ENCODE data around the gene CLBA1. TPM values are rescaled to one million over a fixed set of nuclear protein-coding genes. Genes with fewer than 3 reads are reported as not detected.
A peak's percentile ranks its signal among the peaks of the same experiment; 100 is the strongest.

CLBA1 gene
- total RNA-seq, 1 experiment from 2014 or later: 14.8 TPM

DNA sequence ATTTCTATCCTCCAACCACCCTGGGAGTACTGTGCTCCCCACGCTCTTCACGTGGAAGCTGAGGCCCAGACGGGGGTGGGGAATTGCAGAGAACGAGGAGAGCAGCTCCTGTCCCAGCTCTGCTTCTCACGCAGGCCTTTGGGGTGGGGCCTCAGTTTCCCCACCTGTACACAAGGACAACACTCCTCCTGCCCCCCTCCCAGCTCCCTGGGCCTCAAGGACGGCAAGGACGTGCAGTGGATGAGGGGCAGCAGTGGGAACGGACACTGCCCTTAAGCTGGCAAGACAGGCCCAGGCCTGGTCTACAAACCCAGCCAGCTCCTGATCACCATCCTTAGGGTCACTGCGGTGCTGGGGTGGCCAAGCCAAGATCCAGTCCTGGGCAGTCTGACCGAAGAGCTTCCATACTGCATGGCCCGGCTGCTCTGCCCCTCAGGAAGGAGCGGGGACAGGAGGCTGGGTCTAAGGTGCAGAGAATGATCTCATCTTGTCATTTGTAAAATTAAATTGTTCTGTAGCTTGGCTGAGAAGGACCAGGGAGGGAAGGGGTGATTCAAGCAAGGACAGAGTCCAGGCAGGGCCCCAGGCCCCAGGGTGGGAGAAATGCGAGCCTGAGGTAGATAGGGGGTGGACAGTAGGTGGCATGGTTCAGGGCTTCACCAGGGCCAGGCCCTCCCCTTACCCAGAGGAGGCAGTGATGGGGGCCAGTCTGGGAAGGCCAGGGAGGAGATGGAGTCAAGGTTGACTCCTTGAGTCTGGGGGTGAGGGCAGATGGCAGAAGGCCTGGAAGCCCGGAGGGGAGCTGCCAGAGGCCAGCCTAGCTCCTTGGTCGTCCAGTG lies 1.3 kb upstream of the CLBA1 start:
- ATAC-seq: no peak
- no peak overlapping the region for H3K4me3 ChIP-seq (replicated peaks in 1 of 2; ENCODE audit: low read depth in 1 of 2, low read length in 2 of 2)

More for the DNA sequence above, 1.3 kb upstream of the CLBA1 start:
- Histone ChIP-seq H3K9me3 (ENCODE audit: control insufficient read depth in 1 of 2, insufficient read depth in 1 of 2, low read depth in 1 of 2, low read length in 2 of 2) (no peaks in the 10 kb centered on the region), H3K9ac (ENCODE audit: low read length) (no peak overlapping the region), H3K36me3 (ENCODE audit: control insufficient read depth in 1 of 2, insufficient read depth in 2 of 2, low read length in 2 of 2) (no peaks in the 10 kb centered on the region), H3K27me3 (ENCODE audit: insufficient read depth, low read length) (no peaks in the 10 kb centered on the region), H3K79me2 (ENCODE audit: insufficient read depth, low read length) (peaks cover 3% of the 10 kb centered on the region; the same call in 1 of the 2 replicates), H3K4me2 (ENCODE audit: low read length) (no peak overlapping the region; the same call in 1 of the 2 replicates), H3K27ac (ENCODE audit: low read depth, low read length) (peak overlapping the region; percentile 86; the same call in 1 of the 2 replicates), H4K20me1 (ENCODE audit: insufficient read depth) (no peaks in the 10 kb centered on the region), H3K9me2 (ENCODE audit: insufficient read depth) (no peaks in the 10 kb centered on the region), H3K4me1 (ENCODE audit: control insufficient read depth in 1 of 2, insufficient read depth in 2 of 2, low read length in 2 of 2) (peaks cover 20 to 35% of the 10 kb centered on the region in 2 experiments), H2AFZ (ENCODE audit: low read depth, low read length, poor library complexity, severe bottlenecking) (no peak overlapping the region)
- intact Hi-C loops (cut with micrococcal nuclease): no loop called here
- no peak for DNase-seq (ENCODE audit: low read depth, low spot score)
- ChIA-PET POLR2A (interaction anchor here (0.8 to 1.8 kb wide), 2 partner anchors 12 to 37 kb away, joined by 3 to 8 read pairs; partner anchors contain the start of gene CDCA4), CTCF (interaction anchor here (0.8 to 1.6 kb wide), 3 partner anchors 9 to 12 kb away, joined by 3 to 4 read pairs (median 3); no protein-coding TSS in a partner anchor), RAD21 (ENCODE audit: low non-redundant PET in 1 of 2, low total read pairs in 2 of 2, uncharacterized antibody in 2 of 2, unreplicated experiment in 2 of 2) (interaction anchor here in 1 of 2 experiments (0.6 kb wide), 1 partner anchor 486 kb away, joined by 5 read pairs; no protein-coding TSS in a partner anchor)
- no TSS peak for BruUV-seq (replicated peaks)
- no peak for TF ChIP-seq MAX (IDR thresholded peaks at IDR 0.05)
- TF ChIP-seq ZNF274 (IDR thresholded peaks at IDR 0.05; ENCODE audit: low read depth, low read length): no peak
- TF ChIP-seq, protein P1, sequence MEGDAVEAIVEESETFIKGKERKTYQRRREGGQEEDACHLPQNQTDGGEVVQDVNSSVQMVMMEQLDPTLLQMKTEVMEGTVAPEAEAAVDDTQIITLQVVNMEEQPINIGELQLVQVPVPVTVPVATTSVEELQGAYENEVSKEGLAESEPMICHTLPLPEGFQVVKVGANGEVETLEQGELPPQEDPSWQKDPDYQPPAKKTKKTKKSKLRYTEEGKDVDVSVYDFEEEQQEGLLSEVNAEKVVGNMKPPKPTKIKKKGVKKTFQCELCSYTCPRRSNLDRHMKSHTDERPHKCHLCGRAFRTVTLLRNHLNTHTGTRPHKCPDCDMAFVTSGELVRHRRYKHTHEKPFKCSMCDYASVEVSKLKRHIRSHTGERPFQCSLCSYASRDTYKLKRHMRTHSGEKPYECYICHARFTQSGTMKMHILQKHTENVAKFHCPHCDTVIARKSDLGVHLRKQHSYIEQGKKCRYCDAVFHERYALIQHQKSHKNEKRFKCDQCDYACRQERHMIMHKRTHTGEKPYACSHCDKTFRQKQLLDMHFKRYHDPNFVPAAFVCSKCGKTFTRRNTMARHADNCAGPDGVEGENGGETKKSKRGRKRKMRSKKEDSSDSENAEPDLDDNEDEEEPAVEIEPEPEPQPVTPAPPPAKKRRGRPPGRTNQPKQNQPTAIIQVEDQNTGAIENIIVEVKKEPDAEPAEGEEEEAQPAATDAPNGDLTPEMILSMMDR (IDR thresholded peaks at IDR 0.05 in 2 of 3, conservative IDR thresholded peaks at IDR 0.05 in 1 of 3; ENCODE audit: borderline replicate concordance in 1 of 3, insufficient read depth in 1 of 3, low read depth in 2 of 3, low read length in 2 of 3): no peak
- TF ChIP-seq JUND (IDR thresholded peaks at IDR 0.05): no peak
- TF ChIP-seq POLR2AphosphoS5 (IDR thresholded peaks at IDR 0.05; ENCODE audit: low read depth, low read length): no peak
- no peak for TF ChIP-seq REST (IDR thresholded peaks at IDR 0.05; ENCODE audit: low read depth)
- TF ChIP-seq ZFX (IDR thresholded peaks at IDR 0.05): no peak
- no peak for TF ChIP-seq RAD21 (IDR thresholded peaks at IDR 0.05; ENCODE audit: low read depth)
- no peak for TF ChIP-seq EGR1 (IDR thresholded peaks at IDR 0.05; ENCODE audit: low read depth)
- TF ChIP-seq, protein P2, sequence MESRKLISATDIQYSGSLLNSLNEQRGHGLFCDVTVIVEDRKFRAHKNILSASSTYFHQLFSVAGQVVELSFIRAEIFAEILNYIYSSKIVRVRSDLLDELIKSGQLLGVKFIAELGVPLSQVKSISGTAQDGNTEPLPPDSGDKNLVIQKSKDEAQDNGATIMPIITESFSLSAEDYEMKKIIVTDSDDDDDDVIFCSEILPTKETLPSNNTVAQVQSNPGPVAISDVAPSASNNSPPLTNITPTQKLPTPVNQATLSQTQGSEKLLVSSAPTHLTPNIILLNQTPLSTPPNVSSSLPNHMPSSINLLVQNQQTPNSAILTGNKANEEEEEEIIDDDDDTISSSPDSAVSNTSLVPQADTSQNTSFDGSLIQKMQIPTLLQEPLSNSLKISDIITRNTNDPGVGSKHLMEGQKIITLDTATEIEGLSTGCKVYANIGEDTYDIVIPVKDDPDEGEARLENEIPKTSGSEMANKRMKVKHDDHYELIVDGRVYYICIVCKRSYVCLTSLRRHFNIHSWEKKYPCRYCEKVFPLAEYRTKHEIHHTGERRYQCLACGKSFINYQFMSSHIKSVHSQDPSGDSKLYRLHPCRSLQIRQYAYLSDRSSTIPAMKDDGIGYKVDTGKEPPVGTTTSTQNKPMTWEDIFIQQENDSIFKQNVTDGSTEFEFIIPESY (IDR thresholded peaks at IDR 0.05; ENCODE audit: extremely low read depth, insufficient replicate concordance, low read length): no peak
- TF ChIP-seq ATF3 (IDR thresholded peaks at IDR 0.05): no peak
- no peak for TF ChIP-seq SRF (IDR thresholded peaks at IDR 0.05; ENCODE audit: low read depth)
- no peak for TF ChIP-seq POLR2A (IDR thresholded peaks at IDR 0.05; ENCODE audit: borderline replicate concordance, extremely low read depth, insufficient read depth, insufficient read length)
- no peak for TF ChIP-seq CEBPB (IDR thresholded peaks at IDR 0.05; ENCODE audit: low read depth)
- TF ChIP-seq TCF7L2 (IDR thresholded peaks at IDR 0.05; ENCODE audit: borderline replicate concordance, extremely low read depth, insufficient read depth, insufficient read length): no peak

All from HCT116 (cell line).